Measurements from ENCODE around the gene LRRC53.

Gene LRRC53

GRCh38 chr1:74434321-74434720, 78.1 kb downstream of the LRRC53 start:
- no peak for DNase-seq (ENCODE audit: low read depth)

DNA sequence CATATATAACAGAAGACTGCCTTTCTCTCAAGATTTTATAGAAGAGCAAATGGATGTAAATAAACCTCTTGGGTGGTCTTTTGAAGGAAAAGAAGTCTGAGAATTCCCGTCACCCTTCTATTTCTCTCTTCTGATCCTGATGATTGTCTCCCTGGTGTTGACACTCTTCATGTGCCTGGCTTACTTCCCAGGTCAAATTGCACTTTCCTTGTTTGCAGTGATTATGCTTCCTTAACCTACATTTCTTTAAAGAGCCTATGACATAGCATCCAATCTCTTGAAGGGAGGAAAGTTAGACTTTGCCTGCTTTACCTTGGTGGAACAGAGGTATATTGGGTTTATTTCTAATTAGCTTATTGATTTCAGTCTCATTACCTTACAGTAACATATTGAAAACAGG, 80.1 kb downstream of the LRRC53 start:
- DNase-seq (ENCODE audit: low read depth), result no peak

- DNase-seq (ENCODE audit: low read depth), result no peak
These were observed 80.9 kb downstream of the LRRC53 start for GRCh38 chr1:74431531-74431930.

GRCh38 chr1:74430342-74430934, 82.0 kb downstream of the LRRC53 start:
- no peak for DNase-seq (ENCODE audit: low read depth)

GRCh38 chr1:74429580-74429979, 82.8 kb downstream of the LRRC53 start:
- DNase-seq (ENCODE audit: low read depth), result no peak

DNA sequence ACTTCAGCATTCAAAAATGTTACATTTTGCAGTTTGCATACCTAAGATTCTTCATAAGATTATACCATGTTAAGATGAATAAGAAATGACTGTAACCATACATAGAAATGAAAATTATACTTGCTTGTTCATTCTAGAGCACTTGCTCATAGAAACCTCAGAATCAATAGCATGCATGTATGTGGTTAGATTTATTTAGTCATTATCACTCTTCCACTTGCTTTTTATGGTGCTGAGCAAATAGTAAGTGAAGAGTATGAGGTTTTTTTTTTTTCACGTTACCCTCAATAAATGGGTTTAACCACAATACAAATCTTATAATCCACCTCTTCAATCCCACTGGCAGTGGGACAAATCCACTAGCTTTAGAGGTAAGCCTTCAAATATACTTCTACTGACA, 84.7 kb downstream of the LRRC53 start:
- no peak for DNase-seq (ENCODE audit: low read depth)

- DNase-seq (ENCODE audit: low read depth), result no peak
These were observed 86.0 kb downstream of the LRRC53 start for GRCh38 chr1:74426208-74426937.

DNA sequence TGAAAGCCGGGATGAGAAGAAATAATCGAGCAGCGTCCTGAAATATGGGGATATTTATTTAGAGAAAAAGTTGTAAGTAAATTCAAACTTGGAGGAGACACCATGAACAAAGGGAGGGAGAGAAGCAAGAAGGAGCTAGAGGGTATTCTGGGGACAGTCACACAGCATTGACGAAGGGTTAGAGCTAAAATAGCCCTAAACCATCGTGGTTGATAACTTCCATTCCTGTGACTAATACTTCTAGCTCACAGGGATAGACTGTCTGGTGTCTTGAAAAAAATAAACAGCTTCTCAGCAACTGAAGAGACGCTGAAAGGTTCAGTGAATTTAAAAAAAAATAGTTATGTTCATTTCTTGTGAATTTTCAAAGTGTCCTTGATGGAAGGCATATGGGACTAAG, 86.7 kb downstream of the LRRC53 start:
- DNase-seq (ENCODE audit: low read depth), result no peak

GRCh38 chr1:74423471-74423870, 88.9 kb downstream of the LRRC53 start:
- no peak for DNase-seq (ENCODE audit: low read depth)

DNA sequence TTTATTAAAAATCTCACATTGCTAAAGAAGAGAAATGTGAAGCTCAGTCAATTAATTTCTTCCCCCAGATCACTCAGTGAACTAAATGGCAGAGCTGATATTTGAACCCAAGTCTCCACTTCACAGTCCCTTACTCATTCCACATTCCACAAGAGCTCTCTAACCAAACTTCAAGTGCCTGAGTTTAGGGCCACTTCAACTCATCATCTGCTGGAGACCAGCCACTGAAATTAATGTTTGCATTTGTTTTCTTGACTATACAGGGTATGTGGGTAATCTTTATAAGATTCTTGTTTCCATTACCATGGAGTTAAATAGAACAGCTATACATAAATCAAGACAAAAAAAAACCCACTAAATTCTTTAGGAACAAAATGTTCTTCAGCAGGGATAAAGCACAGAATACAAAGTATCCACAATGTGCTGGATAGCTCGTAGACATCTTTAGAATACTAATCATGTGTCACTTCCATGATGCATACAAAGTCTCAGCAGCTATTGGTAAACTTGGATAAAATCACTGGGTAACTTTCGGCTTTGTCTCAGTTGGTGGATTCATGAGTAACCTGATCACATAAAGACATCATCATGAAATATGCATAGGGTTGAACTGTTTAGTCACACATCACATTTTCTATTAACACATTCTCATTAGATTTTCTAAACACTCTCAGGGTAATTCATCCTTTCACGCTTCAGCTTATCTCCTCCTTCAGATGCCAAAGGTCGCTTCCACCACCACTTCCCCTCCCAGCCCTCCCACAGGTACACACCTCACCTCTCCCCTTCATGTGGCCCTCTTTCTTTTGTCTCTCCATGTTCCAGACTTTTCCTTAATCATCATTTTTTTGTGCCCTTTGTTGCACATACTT, 89.8 kb downstream of the LRRC53 start:
- no peak for DNase-seq (ENCODE audit: low read depth)

GRCh38 chr1:74420467-74420866, 91.9 kb downstream of the LRRC53 start:
- DNase-seq (ENCODE audit: low read depth), result no peak
